ENCODE results near the gene MRPL30. TPM values are rescaled to one million over a fixed set of nuclear protein-coding genes. Genes with fewer than 3 reads are reported as not detected.

Gene MRPL30
- total and polyA plus RNA-seq, 2 donors (not counting 1 experiment from before 2014, with no cell fraction given), result 26.8 to 39.3 TPM

DNA sequence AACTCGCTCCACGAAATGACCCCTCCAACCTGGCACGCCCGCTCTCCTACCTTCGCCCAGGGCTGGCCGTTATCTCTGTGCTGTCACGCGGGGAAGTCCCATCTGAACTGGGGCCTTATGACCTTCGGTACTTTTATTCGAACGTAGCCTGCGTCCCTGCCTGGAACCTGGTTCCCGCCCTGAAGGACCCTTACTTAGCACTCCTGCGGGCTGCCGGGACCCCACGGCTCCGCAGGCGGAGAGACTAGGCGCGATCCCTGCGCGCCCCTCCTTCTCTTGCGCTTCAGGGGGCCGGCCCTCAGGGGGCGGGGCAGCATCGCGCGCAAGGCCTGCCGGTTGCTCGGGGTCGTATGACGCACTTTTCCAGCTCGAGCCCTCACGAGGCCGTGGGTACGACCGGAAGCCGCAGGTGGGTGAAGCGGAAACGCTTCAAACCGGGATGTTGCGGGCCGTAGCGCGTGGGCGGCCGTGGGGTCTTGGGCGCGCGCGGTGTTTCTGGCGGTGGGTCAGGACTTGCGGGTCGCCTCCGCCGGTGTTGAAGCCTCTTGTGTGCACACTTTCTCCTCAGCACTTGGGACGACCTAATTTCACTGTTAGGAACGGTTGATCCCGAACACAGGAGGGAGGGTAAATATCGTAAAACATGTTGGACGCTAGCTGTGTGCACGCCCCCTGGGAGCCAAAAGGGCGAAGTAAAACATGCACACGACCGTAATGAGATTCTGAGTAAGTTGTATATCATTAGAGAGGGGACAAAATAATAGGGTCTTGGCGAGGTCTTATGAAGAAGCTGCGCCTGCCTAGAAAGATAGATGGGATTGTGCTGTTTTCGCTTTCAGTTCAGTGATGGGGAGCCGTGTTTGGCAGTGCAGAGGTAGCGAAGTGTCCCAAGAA, 26.1 kb upstream of the MRPL30 start, which contains the start of the genes LIPT1 and TSGA10:
Gene LIPT1 (plus strand): TSS at position 325 of the 894 bp plus-strand sequence. CDS start 6,991 bp downstream, outside the sequence.
Gene TSGA10 (minus strand): TSS at position 300 of the 894 bp plus-strand sequence. CDS start 45,503 bp downstream, outside the sequence.
- H2AFZ ChIP-seq (ENCODE audit: low read length), result peak within 1 kb of the TSS; percentile 96
- peak; percentile 91 for DNase-seq (ENCODE audit: low read depth in 2 of 2)
- peak within 1 kb of the TSS; percentile 78 for H3K9ac ChIP-seq (ENCODE audit: insufficient read depth, low read length)
- H3K4me1 ChIP-seq (ENCODE audit: control insufficient read depth, extremely low read depth, insufficient read depth, low read length), result no peaks in the 10 kb centered on the region
- no peaks in the 10 kb centered on the region for H3K9me3 ChIP-seq (ENCODE audit: control insufficient read depth, insufficient read depth, low read depth, low read length)
- no peak for TF ChIP-seq EZH2 (IDR thresholded peaks at IDR 0.05; ENCODE audit: low read length, missing control alignments)
- TF ChIP-seq, protein P1, sequence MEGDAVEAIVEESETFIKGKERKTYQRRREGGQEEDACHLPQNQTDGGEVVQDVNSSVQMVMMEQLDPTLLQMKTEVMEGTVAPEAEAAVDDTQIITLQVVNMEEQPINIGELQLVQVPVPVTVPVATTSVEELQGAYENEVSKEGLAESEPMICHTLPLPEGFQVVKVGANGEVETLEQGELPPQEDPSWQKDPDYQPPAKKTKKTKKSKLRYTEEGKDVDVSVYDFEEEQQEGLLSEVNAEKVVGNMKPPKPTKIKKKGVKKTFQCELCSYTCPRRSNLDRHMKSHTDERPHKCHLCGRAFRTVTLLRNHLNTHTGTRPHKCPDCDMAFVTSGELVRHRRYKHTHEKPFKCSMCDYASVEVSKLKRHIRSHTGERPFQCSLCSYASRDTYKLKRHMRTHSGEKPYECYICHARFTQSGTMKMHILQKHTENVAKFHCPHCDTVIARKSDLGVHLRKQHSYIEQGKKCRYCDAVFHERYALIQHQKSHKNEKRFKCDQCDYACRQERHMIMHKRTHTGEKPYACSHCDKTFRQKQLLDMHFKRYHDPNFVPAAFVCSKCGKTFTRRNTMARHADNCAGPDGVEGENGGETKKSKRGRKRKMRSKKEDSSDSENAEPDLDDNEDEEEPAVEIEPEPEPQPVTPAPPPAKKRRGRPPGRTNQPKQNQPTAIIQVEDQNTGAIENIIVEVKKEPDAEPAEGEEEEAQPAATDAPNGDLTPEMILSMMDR (conservative IDR thresholded peaks at IDR 0.05 in 1 of 2, IDR thresholded peaks at IDR 0.05 in 1 of 2; ENCODE audit: low read depth in 1 of 2, low read length in 2 of 2), result peak in 1 of 2 donors; percentile 22
- no peaks in the 10 kb centered on the region for H3K27me3 ChIP-seq (ENCODE audit: control insufficient read depth, insufficient read depth, low read length)
- H3K27ac ChIP-seq (ENCODE audit: insufficient read depth, low read length), result peak within 1 kb of the TSS; percentile 90
- H3K4me3 ChIP-seq (replicated peaks in 1 of 4; ENCODE audit: control extremely low read depth in 1 of 4, insufficient read depth in 1 of 4, low read depth in 3 of 4, low read length in 4 of 4), result peak within 1 kb of the TSS; percentile 79 to 97 (median 94)
- no peaks in the 10 kb centered on the region for H3K79me2 ChIP-seq (ENCODE audit: control insufficient read depth, insufficient read depth, low read length)
- no peaks in the 10 kb centered on the region for H3K36me3 ChIP-seq (ENCODE audit: control insufficient read depth, insufficient read depth, low read length)
- H4K20me1 ChIP-seq (ENCODE audit: control insufficient read depth, extremely low read depth, insufficient read depth, low read length), result no peaks in the 10 kb centered on the region
- peak within 1 kb of the TSS; percentile 98 for H3K4me2 ChIP-seq (ENCODE audit: extremely low read depth, insufficient read depth, low read length)

DNA sequence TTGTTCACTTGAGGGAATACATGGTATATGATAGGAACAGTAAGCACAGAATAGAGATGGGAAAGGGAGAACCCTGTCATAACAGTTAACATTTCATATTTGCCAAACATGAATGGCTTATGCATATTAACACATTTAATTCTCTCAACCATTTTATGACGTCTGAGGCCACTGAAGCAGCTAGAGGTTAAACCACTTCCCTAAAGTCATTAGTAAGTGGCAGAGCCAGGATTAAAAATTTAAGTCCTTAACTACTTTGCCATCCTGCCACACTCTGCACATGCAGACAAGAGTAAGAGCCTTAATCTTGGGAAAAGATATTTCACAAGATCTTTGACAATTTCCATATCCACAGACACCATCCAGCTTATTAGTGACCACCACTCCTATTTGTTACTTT, 24.1 kb upstream of the MRPL30 start:
- TF ChIP-seq, protein P1 (conservative IDR thresholded peaks at IDR 0.05 in 1 of 2, IDR thresholded peaks at IDR 0.05 in 1 of 2; ENCODE audit: low read depth in 1 of 2, low read length in 2 of 2), result no peak
- TF ChIP-seq EZH2 (IDR thresholded peaks at IDR 0.05; ENCODE audit: low read length, missing control alignments), result no peak
- H3K4me1 ChIP-seq (ENCODE audit: control insufficient read depth, extremely low read depth, insufficient read depth, low read length), result no peaks in the 10 kb centered on the region

GRCh38 chr2:99158599-99158998, 22.4 kb upstream of the MRPL30 start:
- H3K4me1 ChIP-seq (ENCODE audit: control insufficient read depth, extremely low read depth, insufficient read depth, low read length), result no peaks in the 10 kb centered on the region
- H3K79me2 ChIP-seq (ENCODE audit: control insufficient read depth, insufficient read depth, low read length), result no peaks in the 10 kb centered on the region
- no peak overlapping the region for H3K4me2 ChIP-seq (ENCODE audit: extremely low read depth, insufficient read depth, low read length)
- no peaks in the 10 kb centered on the region for H3K36me3 ChIP-seq (ENCODE audit: control insufficient read depth, insufficient read depth, low read length)
- DNase-seq (ENCODE audit: low read depth in 2 of 2), result no peak
- TF ChIP-seq EZH2 (IDR thresholded peaks at IDR 0.05; ENCODE audit: low read length, missing control alignments), result no peak
- TF ChIP-seq, protein P1 (conservative IDR thresholded peaks at IDR 0.05 in 1 of 2, IDR thresholded peaks at IDR 0.05 in 1 of 2; ENCODE audit: low read depth in 1 of 2, low read length in 2 of 2), result no peak
- H3K9me3 ChIP-seq (ENCODE audit: control insufficient read depth, insufficient read depth, low read depth, low read length), result no peaks in the 10 kb centered on the region
- H3K27ac ChIP-seq (ENCODE audit: insufficient read depth, low read length), result no peak overlapping the region
- H3K9ac ChIP-seq (ENCODE audit: insufficient read depth, low read length), result no peak overlapping the region
- H3K4me3 ChIP-seq (replicated peaks in 1 of 4; ENCODE audit: control extremely low read depth in 1 of 4, insufficient read depth in 1 of 4, low read depth in 3 of 4, low read length in 4 of 4), result no peak overlapping the region
- no peak overlapping the region for H2AFZ ChIP-seq (ENCODE audit: low read length)
- H4K20me1 ChIP-seq (ENCODE audit: control insufficient read depth, extremely low read depth, insufficient read depth, low read length), result no peaks in the 10 kb centered on the region
- H3K27me3 ChIP-seq (ENCODE audit: control insufficient read depth, insufficient read depth, low read length), result no peaks in the 10 kb centered on the region

More for the DNA sequence above, 24.1 kb upstream of the MRPL30 start:
- H3K27me3 ChIP-seq (ENCODE audit: control insufficient read depth, insufficient read depth, low read length), result no peaks in the 10 kb centered on the region
- H3K9ac ChIP-seq (ENCODE audit: insufficient read depth, low read length), result no peak overlapping the region
- no peaks in the 10 kb centered on the region for H3K36me3 ChIP-seq (ENCODE audit: control insufficient read depth, insufficient read depth, low read length)
- H3K4me3 ChIP-seq (replicated peaks in 1 of 4; ENCODE audit: control extremely low read depth in 1 of 4, insufficient read depth in 1 of 4, low read depth in 3 of 4, low read length in 4 of 4), result no peak overlapping the region
- H3K9me3 ChIP-seq (ENCODE audit: control insufficient read depth, insufficient read depth, low read depth, low read length), result no peaks in the 10 kb centered on the region
- H3K27ac ChIP-seq (ENCODE audit: insufficient read depth, low read length), result no peak overlapping the region
- H2AFZ ChIP-seq (ENCODE audit: low read length), result no peak overlapping the region
- H3K4me2 ChIP-seq (ENCODE audit: extremely low read depth, insufficient read depth, low read length), result no peak overlapping the region
- H4K20me1 ChIP-seq (ENCODE audit: control insufficient read depth, extremely low read depth, insufficient read depth, low read length), result no peaks in the 10 kb centered on the region
- H3K79me2 ChIP-seq (ENCODE audit: control insufficient read depth, insufficient read depth, low read length), result no peaks in the 10 kb centered on the region
- DNase-seq (ENCODE audit: low read depth in 2 of 2), result no peak

Measured in fibroblast of lung (primary cell).